Gastroesophageal sphincter (tissue), 4 donors: ENCODE results near the gene SEMA6B. TPM values are rescaled to one million over a fixed set of nuclear protein-coding genes. Genes with fewer than 3 reads are reported as not detected.

Experiments used
- ATAC-seq: fragments of 150-250 bp; one replicate; pipeline ENCODE4 v1.9.1; 2016; ENCODE audit warnings: mild to moderate bottlenecking, moderate library complexity
- H3K27ac ChIP-seq, 4 donors: fragments of 200-600 bp; sonication (generic) in 3 of 4; 1 replicate in 3 of 4; 2 replicates in 1 of 4; pipeline ENCODE4 v1.5.1; 2016 to 2019
- H3K27me3 ChIP-seq: fragments of 200-600 bp; sonication (generic); one replicate; pipeline ENCODE4 v1.5.1; 2019
- H3K36me3 ChIP-seq, 2 donors: fragments of 200-600 bp; sonication (generic); one replicate each; pipeline ENCODE4 v1.5.1; 2019; ENCODE audit warnings: control low read depth in 1 of 2
- H3K4me1 ChIP-seq, 3 donors: fragments of 200-600 bp; sonication (generic); 1 replicate in 2 of 3; 2 replicates in 1 of 3; pipeline ENCODE4 v1.5.1; 2016 to 2019; ENCODE audit warnings: control low read depth in 2 of 3
- H3K4me3 ChIP-seq, 2 donors: fragments of 200-600 bp; sonication (generic); one replicate each; pipeline ENCODE4 v1.5.1; 2019; ENCODE audit warnings: mild to moderate bottlenecking in 1 of 2, moderate library complexity in 1 of 2
- H3K9me3 ChIP-seq, 3 donors: fragments of 200-600 bp; sonication (generic); one replicate each; pipeline ENCODE4 v1.5.1; 2017 to 2019; ENCODE audit warnings: control low read depth in 2 of 3
- EP300 ChIP-seq: sonication (generic); formaldehyde crosslinking; IDR thresholded peaks from one replicate; pipeline ENCODE4 v1.6.1; 2017; ENCODE audit warnings: antibody characterized with exemption, mild to moderate bottlenecking
- POLR2A ChIP-seq, 2 donors: fragments of 450-650 bp; IDR thresholded peaks; one replicate each; pipeline ENCODE4 v1.6.1; 2017; ENCODE audit warnings: antibody characterized with exemption in 2 of 2, mild to moderate bottlenecking in 2 of 2, moderate library complexity in 1 of 2
- POLR2AphosphoS5 ChIP-seq: sonication (generic); formaldehyde crosslinking; IDR thresholded peaks from one replicate; pipeline ENCODE4 v1.6.1; 2017; ENCODE audit warnings: antibody characterized with exemption
- WGBS, 2 donors: methylation state at CpG; one replicate each; pipeline ENCODE4 v1.1.5; 2018; ENCODE audit warnings: low coverage in 1 of 2; 5-methylcytosine and 5-hydroxymethylcytosine counted together
- total RNA-seq, 4 donors: library from RNA; depleted of rRNA; stranded (reverse); fragments of >200 nt; gene quantifications; one replicate each; pipeline ENCODE4 v1.1.0, GENCODE V29; 2016
- TF ChIP-seq, protein P1 (sequence below), 4 experiments: fragments of 200-600 bp in 2 of 4; fragments of 450-650 bp in 2 of 4; sonication (generic) in 1 of 4; IDR thresholded peaks; one replicate each; pipeline ENCODE4 v1.5.1; 2017 to 2019; ENCODE audit warnings: antibody characterized with exemption in 4 of 4, mild to moderate bottlenecking in 2 of 4, moderate library complexity in 2 of 4

Gene SEMA6B
- total RNA-seq, 4 donors from 2014 or later, result 2.0 to 12.4 (median 7.3) TPM

DNA sequence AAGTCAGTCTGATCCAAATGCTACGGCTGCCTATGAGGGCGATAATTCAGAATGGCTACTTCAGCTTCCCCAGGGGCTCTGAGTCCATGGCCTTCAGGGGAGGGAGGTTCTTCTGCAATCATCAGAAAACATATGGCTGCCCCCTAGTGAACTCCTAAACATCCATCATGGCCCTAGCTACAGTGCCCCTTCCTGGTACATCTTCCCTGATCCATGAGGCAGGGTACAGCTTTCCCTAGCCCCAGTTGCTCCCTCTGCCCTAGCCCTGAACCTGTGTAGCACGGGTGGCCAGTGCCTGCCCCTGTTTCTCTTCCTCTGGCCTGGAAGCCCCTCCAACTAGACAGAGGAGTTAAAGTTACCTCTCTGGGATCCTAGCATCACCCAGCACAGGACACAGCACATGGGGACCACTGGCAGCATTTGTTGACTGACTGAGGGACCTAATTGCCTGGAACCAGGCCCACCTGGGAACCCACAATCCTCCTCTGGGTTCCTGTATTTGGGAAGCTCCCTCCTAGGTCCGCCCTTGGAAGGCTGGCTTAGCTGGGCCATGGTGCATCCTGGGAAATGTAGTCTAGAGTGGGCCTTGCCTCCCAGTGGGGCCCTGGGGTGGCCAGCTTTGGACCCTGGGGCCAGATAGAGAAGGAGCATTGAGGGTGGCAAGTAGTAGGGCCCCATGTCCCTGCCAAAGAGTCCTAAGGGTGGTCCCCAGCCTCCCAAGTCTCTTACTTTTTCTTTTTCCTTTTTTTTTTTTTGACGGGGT, 17.7 kb upstream of the SEMA6B start:
- H3K36me3 ChIP-seq, result no peaks in the 10 kb centered on the region
- no peaks in the 10 kb centered on the region for H3K9me3 ChIP-seq
- peaks cover 96% of the 10 kb centered on the region for H3K27me3 ChIP-seq
- no peak for ATAC-seq
- WGBS, 2 donors, result 95% methylated on average over 3 of the region's 5 CpGs; no CpG with 5 or more reads in 1 of the 2 donors
- no peak overlapping the region for H3K27ac ChIP-seq
- TF ChIP-seq POLR2A (IDR thresholded peaks at IDR 0.05), result no peak
- no peak for TF ChIP-seq POLR2AphosphoS5
- TF ChIP-seq, protein P1, sequence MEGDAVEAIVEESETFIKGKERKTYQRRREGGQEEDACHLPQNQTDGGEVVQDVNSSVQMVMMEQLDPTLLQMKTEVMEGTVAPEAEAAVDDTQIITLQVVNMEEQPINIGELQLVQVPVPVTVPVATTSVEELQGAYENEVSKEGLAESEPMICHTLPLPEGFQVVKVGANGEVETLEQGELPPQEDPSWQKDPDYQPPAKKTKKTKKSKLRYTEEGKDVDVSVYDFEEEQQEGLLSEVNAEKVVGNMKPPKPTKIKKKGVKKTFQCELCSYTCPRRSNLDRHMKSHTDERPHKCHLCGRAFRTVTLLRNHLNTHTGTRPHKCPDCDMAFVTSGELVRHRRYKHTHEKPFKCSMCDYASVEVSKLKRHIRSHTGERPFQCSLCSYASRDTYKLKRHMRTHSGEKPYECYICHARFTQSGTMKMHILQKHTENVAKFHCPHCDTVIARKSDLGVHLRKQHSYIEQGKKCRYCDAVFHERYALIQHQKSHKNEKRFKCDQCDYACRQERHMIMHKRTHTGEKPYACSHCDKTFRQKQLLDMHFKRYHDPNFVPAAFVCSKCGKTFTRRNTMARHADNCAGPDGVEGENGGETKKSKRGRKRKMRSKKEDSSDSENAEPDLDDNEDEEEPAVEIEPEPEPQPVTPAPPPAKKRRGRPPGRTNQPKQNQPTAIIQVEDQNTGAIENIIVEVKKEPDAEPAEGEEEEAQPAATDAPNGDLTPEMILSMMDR (IDR thresholded peaks at IDR 0.05), result no peak
- TF ChIP-seq EP300, result no peak
- peaks cover 0 to 36% (median 3%) of the 10 kb centered on the region in 3 donors for H3K4me1 ChIP-seq
- H3K4me3 ChIP-seq, result no peak overlapping the region

DNA sequence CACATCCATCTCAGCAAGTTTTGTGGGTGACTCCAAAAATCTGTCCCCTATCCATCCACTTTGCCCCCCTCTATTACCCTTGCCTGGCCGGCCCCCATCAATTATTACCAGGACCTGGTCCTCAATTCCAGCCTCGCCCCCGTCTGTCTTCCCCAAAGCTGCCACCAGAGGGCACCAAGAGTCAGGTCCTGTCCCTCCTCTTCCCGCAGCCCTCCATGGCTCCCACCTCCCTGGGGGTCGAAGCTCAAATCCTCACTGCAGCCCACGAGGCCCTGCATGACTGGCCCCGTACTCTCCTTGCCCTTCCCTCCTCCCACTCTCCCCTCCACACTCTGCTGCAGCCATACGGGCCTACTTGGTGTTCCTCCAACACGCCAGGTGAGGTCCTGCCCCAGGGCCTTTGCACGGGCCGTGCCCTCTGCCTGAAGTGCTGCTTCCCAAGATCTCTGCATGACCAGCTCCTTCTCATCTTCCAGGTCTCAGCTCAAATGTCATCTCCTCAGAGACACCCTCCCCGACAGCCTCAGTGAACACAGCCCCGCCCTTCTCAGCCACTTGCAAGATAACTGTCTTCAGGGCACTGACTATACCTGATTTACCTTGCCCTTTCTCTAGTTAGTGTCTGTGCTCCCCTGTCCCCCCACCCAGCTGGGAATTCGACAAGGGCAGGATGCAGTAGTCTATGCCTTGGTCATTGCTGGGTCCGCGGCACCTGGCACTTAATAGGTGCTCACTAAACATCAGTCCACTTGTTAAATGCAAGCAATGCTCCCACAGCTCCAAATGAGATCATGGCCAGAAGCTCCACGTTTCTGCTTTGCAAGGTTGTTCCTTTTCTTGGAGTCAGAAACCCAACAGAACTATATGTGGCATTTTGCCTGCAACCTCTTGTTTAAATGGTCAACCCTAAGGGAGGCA, 16.8 kb upstream of the SEMA6B start:
- Histone ChIP-seq H3K9me3 (no peaks in the 10 kb centered on the region), H3K27me3 (peaks cover 88% of the 10 kb centered on the region), H3K4me3 (no peak overlapping the region), H3K27ac (peak overlapping the region in 3 of 4 donors; percentile 58 to 77 (median 70)), H3K4me1 (peaks cover 0 to 29% (median 3%) of the 10 kb centered on the region in 3 donors), H3K36me3 (no peaks in the 10 kb centered on the region)
- WGBS, 2 donors, result 58 to 80% methylated on average over 4 to 12 of the region's 17 CpGs
- no peak for TF ChIP-seq EP300
- TF ChIP-seq, protein P1 (IDR thresholded peaks at IDR 0.05), result peak in 3 of 4 experiments; percentile 48 to 68 (median 56)
- ATAC-seq, result peak; percentile 44

DNA sequence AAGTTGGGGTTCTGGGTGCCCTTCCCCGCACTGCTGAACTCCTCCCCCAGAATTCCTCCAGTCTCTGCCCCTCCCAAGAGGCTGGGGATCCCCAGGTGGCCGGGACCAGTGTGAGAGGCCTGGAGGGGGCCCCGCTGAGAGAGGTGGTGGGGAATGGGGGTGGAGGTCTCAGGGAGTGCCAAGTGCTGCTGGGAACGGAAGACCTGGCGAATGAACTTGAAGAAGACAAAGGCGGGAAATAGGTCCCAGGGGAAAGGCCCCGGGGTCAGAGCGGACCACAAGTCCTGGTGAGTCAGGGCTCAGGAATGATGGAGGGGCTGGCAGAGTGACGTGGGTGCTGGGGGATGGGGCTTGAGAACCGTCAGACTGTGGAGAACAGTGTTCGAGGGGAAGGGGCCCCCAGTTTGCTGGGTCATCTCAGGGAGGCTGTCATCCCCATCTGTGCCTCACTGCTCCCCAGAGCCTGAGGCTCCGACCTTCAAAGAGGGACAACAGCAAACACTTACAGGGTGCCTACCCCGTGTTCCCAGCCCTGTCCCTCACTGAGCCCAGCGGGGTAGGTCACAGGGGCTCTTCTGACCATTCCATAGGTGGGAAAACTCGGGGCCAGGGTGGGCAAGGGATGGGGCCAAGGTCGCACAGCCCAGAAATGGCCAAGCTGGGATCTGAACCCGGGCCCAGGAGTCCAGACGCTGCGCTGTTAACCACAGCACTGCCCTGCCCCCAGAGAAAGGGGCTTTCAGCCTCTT, 16.0 kb upstream of the SEMA6B start:
- Histone ChIP-seq H3K9me3 (no peaks in the 10 kb centered on the region), H3K36me3 (no peaks in the 10 kb centered on the region), H3K4me3 (no peak overlapping the region), H3K4me1 (peaks cover 0 to 21% (median 0%) of the 10 kb centered on the region in 3 donors), H3K27me3 (peaks cover 80% of the 10 kb centered on the region), H3K27ac (peak overlapping the region in 3 of 4 donors; percentile 66 to 77 (median 70))
- peak; percentile 71 for ATAC-seq
- WGBS, 2 donors, result 19 to 33% methylated on average over 3 to 10 of the region's 19 CpGs
- TF ChIP-seq EP300 (no peak), POLR2AphosphoS5 (peak; percentile 71)

DNA sequence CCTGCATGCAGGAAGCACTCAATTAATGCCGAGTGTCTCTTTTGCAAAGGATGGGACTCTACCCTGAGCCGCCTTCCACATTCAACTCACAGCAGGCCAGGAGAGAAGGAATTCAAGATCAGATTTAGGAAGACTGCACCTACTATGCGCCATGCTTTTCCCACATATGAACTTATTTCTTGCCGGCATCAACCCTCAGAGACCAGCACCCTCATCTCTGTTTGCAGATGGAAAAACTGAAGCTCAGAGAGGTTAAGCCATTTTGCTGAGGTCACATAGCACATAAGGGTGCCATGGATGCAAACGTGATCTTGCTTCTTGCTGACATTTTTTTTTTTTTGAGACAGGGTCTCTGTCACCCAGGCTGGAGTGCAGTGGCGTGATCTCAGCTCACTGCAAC, 14.2 kb upstream of the SEMA6B start:
- Histone ChIP-seq H3K4me1 (peaks cover 0 to 18% (median 0%) of the 10 kb centered on the region in 3 donors), H3K27me3 (peaks cover 63% of the 10 kb centered on the region), H3K4me3 (no peak overlapping the region), H3K36me3 (no peaks in the 10 kb centered on the region), H3K9me3 (no peaks in the 10 kb centered on the region), H3K27ac (no peak overlapping the region)
- WGBS, 2 donors, result 74 to 82% methylated on average over 4 to 6 of the region's 6 CpGs
- TF ChIP-seq, protein P1 (IDR thresholded peaks at IDR 0.05), result no peak
- no peak for TF ChIP-seq EP300
- no peak for TF ChIP-seq POLR2A (IDR thresholded peaks at IDR 0.05)
- no peak for TF ChIP-seq POLR2AphosphoS5
- ATAC-seq, result no peak
